Measurements from ENCODE around the gene FLACC1. TPM values are rescaled to one million over a fixed set of nuclear protein-coding genes. Genes with fewer than 3 reads are reported as not detected.

FLACC1 gene
- total and polyA plus RNA-seq, 2 experiments from 2014 or later: 0.10 to 0.27 TPM

DNA sequence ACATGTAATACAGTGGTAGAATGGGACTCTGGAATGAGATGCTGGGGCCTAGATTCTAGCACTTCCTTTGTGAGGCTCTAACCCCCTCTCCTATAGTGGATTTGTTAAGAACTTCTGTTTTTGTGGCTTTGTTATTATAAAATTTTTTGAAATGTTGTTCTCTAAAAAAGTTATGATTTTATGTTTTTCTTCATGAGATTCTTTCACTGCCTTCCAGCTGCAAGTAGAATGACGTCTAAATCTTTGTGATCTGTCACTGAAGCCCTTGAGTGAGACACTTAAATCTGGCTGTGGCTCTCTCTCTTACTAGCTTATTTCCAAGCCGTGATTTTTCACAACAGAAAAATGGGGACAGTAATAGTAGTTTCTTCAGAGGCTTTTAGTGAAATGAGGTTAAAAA lies 95.2 kb downstream of the FLACC1 start (continued):
- TF ChIP-seq, protein P1, sequence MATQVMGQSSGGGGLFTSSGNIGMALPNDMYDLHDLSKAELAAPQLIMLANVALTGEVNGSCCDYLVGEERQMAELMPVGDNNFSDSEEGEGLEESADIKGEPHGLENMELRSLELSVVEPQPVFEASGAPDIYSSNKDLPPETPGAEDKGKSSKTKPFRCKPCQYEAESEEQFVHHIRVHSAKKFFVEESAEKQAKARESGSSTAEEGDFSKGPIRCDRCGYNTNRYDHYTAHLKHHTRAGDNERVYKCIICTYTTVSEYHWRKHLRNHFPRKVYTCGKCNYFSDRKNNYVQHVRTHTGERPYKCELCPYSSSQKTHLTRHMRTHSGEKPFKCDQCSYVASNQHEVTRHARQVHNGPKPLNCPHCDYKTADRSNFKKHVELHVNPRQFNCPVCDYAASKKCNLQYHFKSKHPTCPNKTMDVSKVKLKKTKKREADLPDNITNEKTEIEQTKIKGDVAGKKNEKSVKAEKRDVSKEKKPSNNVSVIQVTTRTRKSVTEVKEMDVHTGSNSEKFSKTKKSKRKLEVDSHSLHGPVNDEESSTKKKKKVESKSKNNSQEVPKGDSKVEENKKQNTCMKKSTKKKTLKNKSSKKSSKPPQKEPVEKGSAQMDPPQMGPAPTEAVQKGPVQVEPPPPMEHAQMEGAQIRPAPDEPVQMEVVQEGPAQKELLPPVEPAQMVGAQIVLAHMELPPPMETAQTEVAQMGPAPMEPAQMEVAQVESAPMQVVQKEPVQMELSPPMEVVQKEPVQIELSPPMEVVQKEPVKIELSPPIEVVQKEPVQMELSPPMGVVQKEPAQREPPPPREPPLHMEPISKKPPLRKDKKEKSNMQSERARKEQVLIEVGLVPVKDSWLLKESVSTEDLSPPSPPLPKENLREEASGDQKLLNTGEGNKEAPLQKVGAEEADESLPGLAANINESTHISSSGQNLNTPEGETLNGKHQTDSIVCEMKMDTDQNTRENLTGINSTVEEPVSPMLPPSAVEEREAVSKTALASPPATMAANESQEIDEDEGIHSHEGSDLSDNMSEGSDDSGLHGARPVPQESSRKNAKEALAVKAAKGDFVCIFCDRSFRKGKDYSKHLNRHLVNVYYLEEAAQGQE (IDR thresholded peaks at IDR 0.05; ENCODE audit: unreplicated experiment): no peak
- TF ChIP-seq EZH2 (IDR thresholded peaks at IDR 0.05; ENCODE audit: low read depth, unreplicated experiment): no peak

DNA sequence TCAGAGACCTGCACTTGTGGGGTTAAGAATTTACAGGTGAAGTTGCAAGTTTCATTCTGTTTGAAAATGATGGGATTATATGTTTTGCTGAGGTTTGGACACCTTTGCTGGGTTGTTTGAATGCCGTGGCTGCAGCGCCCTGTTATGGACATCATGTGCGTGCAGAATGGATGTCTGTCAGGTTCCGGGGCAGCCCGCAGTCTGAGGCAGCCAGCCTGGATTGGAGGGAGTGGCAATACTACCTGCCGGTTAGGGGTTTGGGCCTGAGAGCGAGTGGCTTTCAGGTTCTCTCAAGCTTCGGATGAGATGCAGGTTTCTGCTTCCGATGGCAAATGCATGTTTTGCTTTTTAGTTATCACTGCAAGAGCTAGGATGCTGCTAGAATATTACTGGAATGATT lies 95.7 kb downstream of the FLACC1 start:
- Mint-ChIP-seq H3K4me3 (no peak overlapping the region), H3K27me3 (ENCODE audit: insufficient read depth, low read depth, poor library complexity) (peaks cover 8% of the 10 kb centered on the region), H3K27ac (no peak overlapping the region), H3K9me3 (no peaks in the 10 kb centered on the region), H3K36me3 (ENCODE audit: low read depth) (0 out of 3 replicates have a peak, but pooled peaks cover 2% of the 10 kb centered on the region), H3K4me1 (peaks cover 22% of the 10 kb centered on the region)
- H3F3A ChIP-seq (replicated peaks; ENCODE audit: low read depth): no peaks in the 10 kb centered on the region
- H3K36me3 ChIP-seq (ENCODE audit: insufficient read depth): no peaks in the 10 kb centered on the region
- ATAC-seq: no peak
- no peaks in the 10 kb centered on the region for H3K79me2 ChIP-seq (replicated peaks; ENCODE audit: insufficient read depth)
- H3K4me3 ChIP-seq: no peak overlapping the region
- DNase-seq (ENCODE audit: low spot score): peak; percentile 24
- no peaks in the 10 kb centered on the region for H3K27me3 ChIP-seq (ENCODE audit: insufficient read depth)
- H3K27ac ChIP-seq (ENCODE audit: low read depth): no peak overlapping the region
- no peak overlapping the region for H3K4me2 ChIP-seq
- H3K4me1 ChIP-seq (ENCODE audit: insufficient read depth): peaks cover 19% of the 10 kb centered on the region
- 0 out of 2 replicates have a peak, but pooled peaks cover 5% of the 10 kb centered on the region for H3K9me2 ChIP-seq (ENCODE audit: insufficient read depth)
- no peaks in the 10 kb centered on the region for H4K20me1 ChIP-seq (replicated peaks; ENCODE audit: insufficient read depth)
- no peak overlapping the region for H2AFZ ChIP-seq
- TF ChIP-seq, protein P2, sequence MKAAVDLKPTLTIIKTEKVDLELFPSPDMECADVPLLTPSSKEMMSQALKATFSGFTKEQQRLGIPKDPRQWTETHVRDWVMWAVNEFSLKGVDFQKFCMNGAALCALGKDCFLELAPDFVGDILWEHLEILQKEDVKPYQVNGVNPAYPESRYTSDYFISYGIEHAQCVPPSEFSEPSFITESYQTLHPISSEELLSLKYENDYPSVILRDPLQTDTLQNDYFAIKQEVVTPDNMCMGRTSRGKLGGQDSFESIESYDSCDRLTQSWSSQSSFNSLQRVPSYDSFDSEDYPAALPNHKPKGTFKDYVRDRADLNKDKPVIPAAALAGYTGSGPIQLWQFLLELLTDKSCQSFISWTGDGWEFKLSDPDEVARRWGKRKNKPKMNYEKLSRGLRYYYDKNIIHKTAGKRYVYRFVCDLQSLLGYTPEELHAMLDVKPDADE (IDR thresholded peaks at IDR 0.05): no peak
- TF ChIP-seq JUNB (IDR thresholded peaks at IDR 0.05; ENCODE audit: unreplicated experiment) (no peak), EZH2 (IDR thresholded peaks at IDR 0.05; ENCODE audit: low read depth, unreplicated experiment) (no peak), ZNF331 (CRISPR knock-in tag; IDR thresholded peaks at IDR 0.05; ENCODE audit: low read depth) (no peak), STAT1 (IDR thresholded peaks at IDR 0.05; ENCODE audit: unreplicated experiment) (no peak), EZH2phosphoT487 (IDR thresholded peaks at IDR 0.05; ENCODE audit: unreplicated experiment) (no peak)
- TF ChIP-seq, protein P3, sequence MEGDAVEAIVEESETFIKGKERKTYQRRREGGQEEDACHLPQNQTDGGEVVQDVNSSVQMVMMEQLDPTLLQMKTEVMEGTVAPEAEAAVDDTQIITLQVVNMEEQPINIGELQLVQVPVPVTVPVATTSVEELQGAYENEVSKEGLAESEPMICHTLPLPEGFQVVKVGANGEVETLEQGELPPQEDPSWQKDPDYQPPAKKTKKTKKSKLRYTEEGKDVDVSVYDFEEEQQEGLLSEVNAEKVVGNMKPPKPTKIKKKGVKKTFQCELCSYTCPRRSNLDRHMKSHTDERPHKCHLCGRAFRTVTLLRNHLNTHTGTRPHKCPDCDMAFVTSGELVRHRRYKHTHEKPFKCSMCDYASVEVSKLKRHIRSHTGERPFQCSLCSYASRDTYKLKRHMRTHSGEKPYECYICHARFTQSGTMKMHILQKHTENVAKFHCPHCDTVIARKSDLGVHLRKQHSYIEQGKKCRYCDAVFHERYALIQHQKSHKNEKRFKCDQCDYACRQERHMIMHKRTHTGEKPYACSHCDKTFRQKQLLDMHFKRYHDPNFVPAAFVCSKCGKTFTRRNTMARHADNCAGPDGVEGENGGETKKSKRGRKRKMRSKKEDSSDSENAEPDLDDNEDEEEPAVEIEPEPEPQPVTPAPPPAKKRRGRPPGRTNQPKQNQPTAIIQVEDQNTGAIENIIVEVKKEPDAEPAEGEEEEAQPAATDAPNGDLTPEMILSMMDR (conservative IDR thresholded peaks at IDR 0.05; ENCODE audit: low read depth in 2 of 2): no peak
- TF ChIP-seq, protein P4, sequence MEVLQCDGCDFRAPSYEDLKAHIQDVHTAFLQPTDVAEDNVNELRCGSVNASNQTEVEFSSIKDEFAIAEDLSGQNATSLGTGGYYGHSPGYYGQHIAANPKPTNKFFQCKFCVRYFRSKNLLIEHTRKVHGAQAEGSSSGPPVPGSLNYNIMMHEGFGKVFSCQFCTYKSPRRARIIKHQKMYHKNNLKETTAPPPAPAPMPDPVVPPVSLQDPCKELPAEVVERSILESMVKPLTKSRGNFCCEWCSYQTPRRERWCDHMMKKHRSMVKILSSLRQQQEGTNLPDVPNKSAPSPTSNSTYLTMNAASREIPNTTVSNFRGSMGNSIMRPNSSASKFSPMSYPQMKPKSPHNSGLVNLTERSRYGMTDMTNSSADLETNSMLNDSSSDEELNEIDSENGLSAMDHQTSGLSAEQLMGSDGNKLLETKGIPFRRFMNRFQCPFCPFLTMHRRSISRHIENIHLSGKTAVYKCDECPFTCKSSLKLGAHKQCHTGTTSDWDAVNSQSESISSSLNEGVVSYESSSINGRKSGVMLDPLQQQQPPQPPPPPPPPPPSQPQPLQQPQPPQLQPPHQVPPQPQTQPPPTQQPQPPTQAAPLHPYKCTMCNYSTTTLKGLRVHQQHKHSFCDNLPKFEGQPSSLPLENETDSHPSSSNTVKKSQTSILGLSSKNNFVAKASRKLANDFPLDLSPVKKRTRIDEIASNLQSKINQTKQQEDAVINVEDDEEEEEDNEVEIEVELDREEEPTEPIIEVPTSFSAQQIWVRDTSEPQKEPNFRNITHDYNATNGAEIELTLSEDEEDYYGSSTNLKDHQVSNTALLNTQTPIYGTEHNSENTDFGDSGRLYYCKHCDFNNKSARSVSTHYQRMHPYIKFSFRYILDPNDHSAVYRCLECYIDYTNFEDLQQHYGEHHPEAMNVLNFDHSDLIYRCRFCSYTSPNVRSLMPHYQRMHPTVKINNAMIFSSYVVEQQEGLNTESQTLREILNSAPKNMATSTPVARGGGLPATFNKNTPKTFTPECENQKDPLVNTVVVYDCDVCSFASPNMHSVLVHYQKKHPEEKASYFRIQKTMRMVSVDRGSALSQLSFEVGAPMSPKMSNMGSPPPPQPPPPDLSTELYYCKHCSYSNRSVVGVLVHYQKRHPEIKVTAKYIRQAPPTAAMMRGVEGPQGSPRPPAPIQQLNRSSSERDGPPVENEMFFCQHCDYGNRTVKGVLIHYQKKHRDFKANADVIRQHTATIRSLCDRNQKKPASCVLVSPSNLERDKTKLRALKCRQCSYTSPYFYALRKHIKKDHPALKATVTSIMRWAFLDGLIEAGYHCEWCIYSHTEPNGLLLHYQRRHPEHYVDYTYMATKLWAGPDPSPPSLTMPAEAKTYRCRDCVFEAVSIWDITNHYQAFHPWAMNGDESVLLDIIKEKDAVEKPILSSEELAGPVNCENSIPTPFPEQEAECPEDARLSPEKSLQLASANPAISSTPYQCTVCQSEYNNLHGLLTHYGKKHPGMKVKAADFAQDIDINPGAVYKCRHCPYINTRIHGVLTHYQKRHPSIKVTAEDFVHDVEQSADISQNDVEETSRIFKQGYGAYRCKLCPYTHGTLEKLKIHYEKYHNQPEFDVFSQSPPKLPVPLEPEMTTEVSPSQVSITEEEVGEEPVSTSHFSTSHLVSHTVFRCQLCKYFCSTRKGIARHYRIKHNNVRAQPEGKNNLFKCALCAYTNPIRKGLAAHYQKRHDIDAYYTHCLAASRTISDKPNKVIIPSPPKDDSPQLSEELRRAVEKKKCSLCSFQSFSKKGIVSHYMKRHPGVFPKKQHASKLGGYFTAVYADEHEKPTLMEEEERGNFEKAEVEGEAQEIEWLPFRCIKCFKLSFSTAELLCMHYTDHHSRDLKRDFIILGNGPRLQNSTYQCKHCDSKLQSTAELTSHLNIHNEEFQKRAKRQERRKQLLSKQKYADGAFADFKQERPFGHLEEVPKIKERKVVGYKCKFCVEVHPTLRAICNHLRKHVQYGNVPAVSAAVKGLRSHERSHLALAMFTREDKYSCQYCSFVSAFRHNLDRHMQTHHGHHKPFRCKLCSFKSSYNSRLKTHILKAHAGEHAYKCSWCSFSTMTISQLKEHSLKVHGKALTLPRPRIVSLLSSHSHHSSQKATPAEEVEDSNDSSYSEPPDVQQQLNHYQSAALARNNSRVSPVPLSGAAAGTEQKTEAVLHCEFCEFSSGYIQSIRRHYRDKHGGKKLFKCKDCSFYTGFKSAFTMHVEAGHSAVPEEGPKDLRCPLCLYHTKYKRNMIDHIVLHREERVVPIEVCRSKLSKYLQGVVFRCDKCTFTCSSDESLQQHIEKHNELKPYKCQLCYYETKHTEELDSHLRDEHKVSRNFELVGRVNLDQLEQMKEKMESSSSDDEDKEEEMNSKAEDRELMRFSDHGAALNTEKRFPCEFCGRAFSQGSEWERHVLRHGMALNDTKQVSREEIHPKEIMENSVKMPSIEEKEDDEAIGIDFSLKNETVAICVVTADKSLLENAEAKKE (CRISPR knock-in tag; IDR thresholded peaks at IDR 0.05): no peak
